HG03565 (cell line): ENCODE measurements around the gene PPIE.

Experiments used
- ATAC-seq: cut with Tn5 transposase; IDR thresholded peaks from one replicate; pipeline ENCODE4 v1.9.1; 2021; ENCODE audit warnings: mild to moderate bottlenecking, moderate library complexity; ENCODE audit not compliant: unreplicated experiment

Gene PPIE

DNA sequence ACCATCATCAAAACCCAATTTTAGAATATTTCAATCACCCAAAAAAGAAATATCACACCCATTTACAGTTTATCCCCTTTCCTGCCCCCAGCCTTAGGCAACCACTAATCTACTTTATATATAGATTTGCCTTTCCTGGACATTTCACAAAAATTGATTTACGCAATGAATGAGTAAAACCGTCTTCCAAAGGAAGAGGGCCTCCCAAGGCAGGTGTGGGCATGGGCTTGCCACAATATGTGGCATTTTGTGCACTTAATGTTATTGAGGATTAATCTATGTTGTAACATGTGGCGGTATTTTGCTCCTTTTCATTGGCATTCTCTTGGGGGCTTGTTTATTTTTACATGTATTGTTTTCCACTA is 61.8 kb downstream of the PPIE start:
- no peak for ATAC-seq

DNA sequence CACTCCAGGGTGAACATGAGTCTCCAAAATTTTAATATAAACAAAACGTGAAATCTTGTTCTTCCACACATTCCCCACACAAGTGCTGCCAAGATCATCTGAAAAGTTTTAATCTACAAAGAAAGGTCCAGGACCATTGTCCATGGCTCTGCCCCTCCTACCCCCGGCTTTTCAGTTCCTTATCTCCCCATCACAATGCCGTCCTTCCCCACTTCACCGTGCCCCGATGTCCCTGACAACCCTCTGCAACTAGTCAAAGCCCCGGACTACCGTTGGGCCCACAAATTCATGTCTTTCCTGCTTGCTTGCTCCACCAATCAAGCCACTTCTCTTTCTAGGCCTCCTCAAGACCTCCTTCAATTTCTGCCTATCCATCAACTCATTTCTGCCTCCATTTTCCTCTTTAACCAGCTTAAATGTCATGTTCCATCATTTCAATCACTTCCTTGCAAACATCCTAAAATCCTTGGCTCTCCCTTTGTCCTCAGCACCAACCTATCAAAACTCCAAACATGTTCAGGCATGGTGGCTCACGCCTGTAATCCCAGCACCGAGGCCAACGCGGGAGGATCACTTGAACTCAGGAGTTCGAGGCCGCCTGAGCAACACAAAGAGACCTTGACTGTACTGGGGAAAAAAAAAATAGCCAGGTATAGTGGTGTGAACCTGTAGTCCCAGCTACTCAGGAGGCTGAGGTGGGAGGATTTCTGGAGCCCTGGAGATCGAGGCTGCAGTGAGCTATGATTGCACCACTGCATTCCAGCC is 64.0 kb downstream of the PPIE start:
- no peak for ATAC-seq

DNA sequence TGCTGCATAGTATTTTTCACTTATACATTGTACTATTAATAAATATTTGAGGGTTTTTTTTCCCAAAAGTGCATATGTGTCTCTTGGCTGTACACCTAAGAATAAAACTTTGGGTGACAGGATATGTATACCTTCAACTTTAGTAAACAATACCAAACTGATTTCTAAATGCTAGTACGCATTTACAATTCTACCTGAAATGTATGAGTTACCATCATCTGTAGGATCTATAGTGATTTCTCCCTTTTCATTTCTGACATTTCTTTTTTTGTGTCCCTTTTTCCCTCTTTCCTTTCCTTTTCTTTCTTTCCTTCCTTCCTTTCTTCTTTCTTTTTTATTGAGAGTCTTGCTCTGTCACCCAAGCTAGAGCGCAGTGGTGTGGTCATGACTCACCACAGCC is 66.7 kb downstream of the PPIE start:
- no peak for ATAC-seq

DNA sequence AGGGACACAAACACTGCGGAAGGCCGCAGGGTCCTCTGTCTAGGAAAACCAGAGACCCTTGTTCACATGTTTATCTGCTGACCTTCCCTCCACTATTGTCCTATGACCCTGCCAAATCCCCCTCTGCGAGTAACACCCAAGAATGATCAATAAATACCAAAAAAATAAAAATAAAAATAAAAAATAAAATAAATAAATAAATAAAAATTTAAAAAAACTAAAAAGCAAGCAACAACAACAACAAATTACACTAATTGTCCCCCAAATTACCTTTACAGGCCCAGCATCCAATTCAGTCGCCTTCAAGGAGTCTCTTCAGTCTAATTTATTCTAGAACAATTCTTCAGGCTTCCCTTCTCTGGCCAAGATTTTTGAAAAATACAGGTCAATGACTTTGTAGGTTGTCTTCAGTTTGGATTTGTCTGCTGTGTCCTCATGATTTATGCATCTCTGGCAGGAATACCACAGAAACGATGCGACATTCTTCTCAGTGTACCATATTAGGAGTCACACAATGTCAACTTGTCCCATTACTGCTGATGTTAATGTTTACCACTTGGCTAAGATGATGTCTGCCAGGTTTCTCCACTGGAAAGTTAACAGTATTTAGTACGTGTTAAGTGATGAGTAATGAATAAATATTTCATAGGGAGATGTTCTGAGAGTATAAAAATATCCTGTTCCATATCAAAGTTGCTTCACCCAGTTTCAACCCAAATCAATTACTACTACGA is 70.3 kb downstream of the PPIE start:
- no peak for ATAC-seq

DNA sequence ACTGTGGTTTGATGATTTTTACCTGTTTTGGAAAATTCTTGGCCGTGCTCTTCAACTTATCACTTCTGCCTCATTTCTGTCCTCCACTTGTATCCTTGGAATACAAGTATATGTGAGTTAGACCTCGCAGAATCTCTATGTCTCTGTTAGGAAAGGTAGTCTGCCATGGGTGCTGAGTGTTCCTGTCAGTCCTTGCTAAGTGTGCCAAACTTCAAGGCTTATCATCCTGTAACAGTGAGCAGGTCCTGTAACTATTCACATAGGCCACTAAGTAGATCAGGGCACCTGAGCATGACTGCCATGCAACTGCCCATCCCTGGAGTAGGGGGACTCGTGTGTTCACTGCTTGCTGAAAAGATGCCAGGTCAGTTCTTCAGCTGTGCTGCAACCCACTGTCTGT is 74.2 kb downstream of the PPIE start:
- no peak for ATAC-seq
